ENCODE results near the gene CEP290. TPM values are rescaled to one million over a fixed set of nuclear protein-coding genes. Genes with fewer than 3 reads are reported as not detected.

Gene CEP290
- total and polyA plus RNA-seq, 7 donors = 2.3 to 17.5 (median 14.1) TPM

- 91 to 97% methylated on average over 3 of the region's 3 CpGs for WGBS, 2 donors
- peaks cover 0 to 65% (median 4%) of the 10 kb centered on the region in 4 donors for H3K36me3 ChIP-seq
- H3K4me3 ChIP-seq = no peak overlapping the region
- no peak for DNase-seq
- intact Hi-C loops (cut with DNase I) = no loop called here
- no peaks in the 10 kb centered on the region for H3K9me3 ChIP-seq
- TF ChIP-seq CTCF (IDR thresholded peaks at IDR 0.05) = no peak
- TF ChIP-seq EP300 (IDR thresholded peaks at IDR 0.05) = no peak
- TF ChIP-seq POLR2A (IDR thresholded peaks at IDR 0.05) = no peak
- TF ChIP-seq POLR2AphosphoS5 (IDR thresholded peaks at IDR 0.05) = no peak
- H3K27ac ChIP-seq = no peak overlapping the region
- no peaks in the 10 kb centered on the region for H3K27me3 ChIP-seq
- no peaks in the 10 kb centered on the region for H3K4me1 ChIP-seq
Observed at GRCh38 chr12:88175544-88175943, 33.7 kb upstream of the CEP290 start.

GRCh38 chr12:88172844-88173407 lies 31.0 kb upstream of the CEP290 start:
- peaks cover 0 to 64% (median 4%) of the 10 kb centered on the region in 4 donors for H3K36me3 ChIP-seq
- H3K4me3 ChIP-seq = no peak overlapping the region
- H3K9me3 ChIP-seq = no peaks in the 10 kb centered on the region
- no peaks in the 10 kb centered on the region for H3K4me1 ChIP-seq
- TF ChIP-seq EP300 (IDR thresholded peaks at IDR 0.05) (no peak), POLR2A (IDR thresholded peaks at IDR 0.05) (no peak)
- no peaks in the 10 kb centered on the region for H3K27me3 ChIP-seq
- no peak for DNase-seq
- intact Hi-C loops (cut with DNase I) = no loop called here
- no peak overlapping the region for H3K27ac ChIP-seq

GRCh38 chr12:88167384-88167783 lies 25.5 kb upstream of the CEP290 start:
- peaks cover 0 to 46% (median 4%) of the 10 kb centered on the region in 4 donors for H3K36me3 ChIP-seq
- 26 to 80% methylated on average over 2 of the region's 2 CpGs for WGBS, 2 donors

GRCh38 chr12:88166179-88166578 lies 24.3 kb upstream of the CEP290 start:
- no peak overlapping the region for H3K27ac ChIP-seq
- H3K4me1 ChIP-seq = no peaks in the 10 kb centered on the region
- 91 to 94% methylated on average over 1 of the region's 1 CpG for WGBS, 2 donors
- no peak for TF ChIP-seq CTCF (IDR thresholded peaks at IDR 0.05)
- TF ChIP-seq POLR2A (IDR thresholded peaks at IDR 0.05) = no peak
- no peak for DNase-seq
- intact Hi-C loops (cut with DNase I) = no loop called here
- H3K9me3 ChIP-seq = no peaks in the 10 kb centered on the region
- no peak overlapping the region for H3K4me3 ChIP-seq
- no peaks in the 10 kb centered on the region for H3K27me3 ChIP-seq
- peaks cover 0 to 47% (median 3%) of the 10 kb centered on the region in 4 donors for H3K36me3 ChIP-seq

More at GRCh38 chr12:88167384-88167783, 25.5 kb upstream of the CEP290 start:
- TF ChIP-seq POLR2AphosphoS5 (IDR thresholded peaks at IDR 0.05) = no peak
- TF ChIP-seq POLR2A (IDR thresholded peaks at IDR 0.05) = no peak
- no peak for TF ChIP-seq EP300 (IDR thresholded peaks at IDR 0.05)
- TF ChIP-seq CTCF (IDR thresholded peaks at IDR 0.05) = no peak
- no peak for DNase-seq
- no peaks in the 10 kb centered on the region for H3K27me3 ChIP-seq
- H3K9me3 ChIP-seq = no peaks in the 10 kb centered on the region
- no peak overlapping the region for H3K4me3 ChIP-seq
- H3K27ac ChIP-seq = no peak overlapping the region
- intact Hi-C loops (cut with DNase I) = no loop called here
- H3K4me1 ChIP-seq = no peaks in the 10 kb centered on the region

- no peak overlapping the region for H3K27ac ChIP-seq
- H3K27me3 ChIP-seq = no peaks in the 10 kb centered on the region
- H3K4me3 ChIP-seq = no peak overlapping the region
- intact Hi-C loops (cut with DNase I) = no loop called here
- 91 to 95% methylated on average over 2 of the region's 2 CpGs for WGBS, 2 donors
- H3K36me3 ChIP-seq = peaks cover 0 to 44% (median 2%) of the 10 kb centered on the region in 4 donors
- H3K4me1 ChIP-seq = no peaks in the 10 kb centered on the region
- DNase-seq = no peak
- no peaks in the 10 kb centered on the region for H3K9me3 ChIP-seq
- TF ChIP-seq EP300 (IDR thresholded peaks at IDR 0.05) = no peak
- no peak for TF ChIP-seq POLR2AphosphoS5 (IDR thresholded peaks at IDR 0.05)
- TF ChIP-seq POLR2A (IDR thresholded peaks at IDR 0.05) = no peak
- TF ChIP-seq CTCF (IDR thresholded peaks at IDR 0.05) = no peak
Observed at GRCh38 chr12:88163371-88163770, 21.5 kb upstream of the CEP290 start.
